Naive thymus-derived CD8-positive, alpha-beta T cell (primary cell): ENCODE measurements around the gene SLC11A2. TPM values are rescaled to one million over a fixed set of nuclear protein-coding genes. Genes with fewer than 3 reads are reported as not detected.
A peak's percentile ranks its signal among the peaks of the same experiment; 100 is the strongest.

ENCODE experiments used
- ATAC-seq, 2 donors: fragments of 150-1000 bp; cut with Tn5 transposase in 1 of 2; sonication (Bioruptor Pico), chemical (Tn5 transposase) in 1 of 2; 1 replicate in 1 of 2; 2 replicates in 1 of 2; pipeline ENCODE4 v1.10.0; 2021; ENCODE audit warnings: mild to moderate bottlenecking in 2 of 2, moderate library complexity in 2 of 2
- POLR2A ChIA-PET: fragments of 350-600 bp; sonication (Branson Sonifier 250); formaldehyde crosslinking; loops from one replicate; lab custom pipeline; 2021; ENCODE audit warnings: antibody characterized with exemption; lab: Charles Lee
- DNase-seq, 10 donors: peaks; one replicate each; pipeline versions ENCODE4 v3.0.0 to v3.0.0-alpha.2; 2020 to 2022
- H3K27ac Mint-ChIP-seq, 10 donors: one replicate each; pipeline ENCODE4 v1.8.0; 2020 to 2022; ENCODE audit warnings: mild to moderate bottlenecking in 10 of 10, mixed read lengths in 10 of 10, moderate library complexity in 4 of 10, inconsistent platforms in 1 of 10
- H3K27me3 Mint-ChIP-seq, 5 donors: one replicate each; pipeline ENCODE4 v1.8.0; 2021 to 2022; ENCODE audit warnings: mixed read lengths in 5 of 5
- H3K36me3 Mint-ChIP-seq, 3 donors: one replicate each; pipeline ENCODE4 v1.8.0; 2020 to 2022; ENCODE audit warnings: mixed read lengths in 3 of 3, mild to moderate bottlenecking in 2 of 3, inconsistent platforms in 1 of 3
- H3K4me1 Mint-ChIP-seq, 4 donors: one replicate each; pipeline ENCODE4 v1.8.0; 2021 to 2022; ENCODE audit warnings: mixed read lengths in 4 of 4
- H3K4me3 Mint-ChIP-seq, 10 donors: one replicate each; pipeline ENCODE4 v1.8.0; 2020 to 2022; ENCODE audit warnings: mild to moderate bottlenecking in 10 of 10, mixed read lengths in 10 of 10, moderate library complexity in 6 of 10, inconsistent platforms in 1 of 10
- H3K9me3 Mint-ChIP-seq, 9 donors: one replicate each; pipeline ENCODE4 v1.8.0; 2020 to 2022; ENCODE audit warnings: mixed read lengths in 9 of 9, mild to moderate bottlenecking in 3 of 9, inconsistent platforms in 1 of 9, moderate library complexity in 1 of 9
- polyA plus RNA-seq, 3 donors: library from polyadenylated mRNA; unstranded; fragments of 300-500 nt; fragmentation: Illumina TruSeq; gene quantifications; one replicate each; pipeline ENCODE4 v1.2.3, GENCODE V29; 2021
- total RNA-seq, 8 experiments: library from RNA in 2 of 8; stranded (reverse) in 2 of 8; gene quantifications; one replicate each; pipeline ENCODE4 v1.2.3 and lab custom pipeline; 2021 to 2026

SLC11A2 gene
- 10 to 100 TPM; 66.0 to 70.2 TPM for total RNA-seq
- polyA plus RNA-seq = 10 to 100 TPM in 1 of 3 donors, 1 to 10 TPM in 2; 6.9 to 17.2 (median 9.0) TPM
- total RNA-seq (lab: John Stamatoyannopoulos, UW) = 47.8 to 94.6 (median 66.2) reads per million in 6 experiments

DNA sequence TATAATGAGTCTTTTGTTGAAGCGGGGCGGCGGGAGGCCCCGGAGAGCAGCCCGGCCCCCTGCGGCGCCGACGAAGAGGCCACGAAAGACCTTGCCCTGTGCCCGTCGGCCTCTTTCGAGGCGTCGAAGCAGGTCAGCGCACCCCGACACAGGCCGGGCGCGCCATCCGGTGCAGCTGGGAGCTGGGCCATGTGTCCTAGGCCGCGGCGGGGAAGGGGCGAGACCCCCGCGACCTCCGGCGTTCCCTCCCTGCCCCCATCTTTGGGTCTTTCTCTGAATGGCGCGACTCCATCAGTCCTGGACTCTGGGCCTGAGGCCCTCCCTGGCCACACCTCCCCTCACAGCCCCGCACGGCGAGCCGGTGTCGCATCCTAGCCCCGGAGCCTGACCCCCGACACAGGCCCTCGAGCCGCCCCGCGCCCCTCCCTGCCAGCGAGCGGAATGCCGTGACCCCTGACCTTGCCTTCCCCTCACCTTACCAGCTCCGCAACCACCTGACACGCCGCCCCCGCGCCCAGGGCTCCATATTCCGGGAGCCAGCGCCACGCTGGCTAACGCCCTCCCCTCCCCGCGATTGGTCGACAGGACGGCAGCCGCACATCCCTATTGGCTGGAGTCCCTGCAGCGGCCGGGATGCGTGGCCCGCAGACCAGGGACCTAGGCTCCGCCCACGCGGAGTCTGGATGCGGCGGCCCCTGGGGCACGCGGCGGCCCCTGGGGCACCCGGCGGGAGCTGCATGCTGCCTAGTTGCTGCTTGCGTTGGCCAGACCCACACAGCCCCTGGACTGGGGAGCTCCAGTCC, at the start of gene SLC11A2:
Gene SLC11A2 (minus strand): TSS at position 549 of the 803 bp plus-strand sequence. CDS start 15,656 bp downstream, outside the sequence.
- Mint-ChIP-seq H3K4me1 (peaks cover 36 to 68% (median 61%) of the 10 kb centered on the region in 4 donors), H3K36me3 (no peaks in the 10 kb centered on the region), H3K4me3 (peak within 1 kb of the TSS; percentile 94 to 99 (median 96)), H3K27me3 (no peaks in the 10 kb centered on the region), H3K27ac (peak within 1 kb of the TSS; percentile 87 to 98 (median 96)), H3K9me3 (no peaks in the 10 kb centered on the region)
- POLR2A ChIA-PET = interaction anchor here (0.6 to 4.4 kb wide), 15 partner anchors 11 to 520 kb away, joined by 3 to 41 read pairs (median 6); partner anchors contain the start of genes ATF1, CSRNP2, DAZAP2 and LETMD1
- DNase-seq (peak; percentile 83 to 94 (median 87)), ATAC-seq (peak; percentile 90 to 92)

GRCh38 chr12:51075390-51075789, 49.2 kb upstream of the SLC11A2 start:
- Mint-ChIP-seq H3K9me3 (no peaks in the 10 kb centered on the region), H3K4me1 (peaks cover 10 to 36% (median 25%) of the 10 kb centered on the region in 4 donors), H3K27ac (peak overlapping the region in 2 of 10 donors; percentile 57 to 62), H3K4me3 (no peak overlapping the region), H3K36me3 (peaks cover 0 to 56% (median 14%) of the 10 kb centered on the region in 3 donors), H3K27me3 (no peaks in the 10 kb centered on the region)
- POLR2A ChIA-PET = interaction anchor here (0.6 kb wide), 1 partner anchor 18 kb away, joined by 3 read pairs; no protein-coding TSS in a partner anchor
- DNase-seq (no peak), ATAC-seq (no peak)

- Mint-ChIP-seq H3K4me1 (peaks cover 5 to 11% (median 8%) of the 10 kb centered on the region in 4 donors), H3K27ac (peak overlapping the region in 1 of 10 donors; percentile 61), H3K27me3 (no peaks in the 10 kb centered on the region), H3K9me3 (no peaks in the 10 kb centered on the region), H3K4me3 (no peak overlapping the region), H3K36me3 (peaks cover 0 to 73% (median 23%) of the 10 kb centered on the region in 3 donors)
- no peak for DNase-seq
- POLR2A ChIA-PET = interaction anchor here (0.6 to 0.8 kb wide), 3 partner anchors 75 to 866 kb away, joined by 3 to 4 read pairs (median 3); no protein-coding TSS in a partner anchor
- no peak for ATAC-seq
Measured at GRCh38 chr12:51071663-51072062, 45.5 kb upstream of the SLC11A2 start.

- H3K27me3 Mint-ChIP-seq = no peaks in the 10 kb centered on the region
- ATAC-seq = no peak
- peaks cover 0 to 81% (median 25%) of the 10 kb centered on the region in 3 donors for H3K36me3 Mint-ChIP-seq
- peak overlapping the region in 1 of 10 donors; percentile 19 for H3K27ac Mint-ChIP-seq
- H3K4me3 Mint-ChIP-seq = no peak overlapping the region
- POLR2A ChIA-PET = no interaction called here
- no peaks in the 10 kb centered on the region for H3K9me3 Mint-ChIP-seq
- peaks cover 0 to 2% (median under 1%) of the 10 kb centered on the region in 4 donors for H3K4me1 Mint-ChIP-seq
- DNase-seq = no peak
Measured at GRCh38 chr12:51070004-51070403, 43.8 kb upstream of the SLC11A2 start.

GRCh38 chr12:51067771-51068170, 41.6 kb upstream of the SLC11A2 start:
- H3K36me3 Mint-ChIP-seq = peaks cover 0 to 82% (median 19%) of the 10 kb centered on the region in 3 donors

GRCh38 chr12:51067229-51067628, 41.0 kb upstream of the SLC11A2 start:
- Mint-ChIP-seq H3K27ac (peak overlapping the region in 1 of 10 donors; percentile 44), H3K9me3 (no peaks in the 10 kb centered on the region)
- ATAC-seq = no peak

More at GRCh38 chr12:51067771-51068170, 41.6 kb upstream of the SLC11A2 start:
- DNase-seq (no peak), ATAC-seq (no peak)
- POLR2A ChIA-PET = no interaction called here
- Mint-ChIP-seq H3K27me3 (no peaks in the 10 kb centered on the region), H3K4me1 (no peaks in the 10 kb centered on the region), H3K27ac (peak overlapping the region in 4 of 10 donors; percentile 9 to 56 (median 43)), H3K9me3 (no peaks in the 10 kb centered on the region), H3K4me3 (no peak overlapping the region)

GRCh38 chr12:51065530-51065929, 39.3 kb upstream of the SLC11A2 start:
- ATAC-seq (no peak), DNase-seq (no peak)
- Mint-ChIP-seq H3K27me3 (no peaks in the 10 kb centered on the region), H3K36me3 (peaks cover 0 to 81% (median 13%) of the 10 kb centered on the region in 3 donors), H3K4me3 (no peak overlapping the region), H3K27ac (peak overlapping the region in 5 of 10 donors; percentile 20 to 48 (median 27)), H3K9me3 (no peaks in the 10 kb centered on the region), H3K4me1 (no peaks in the 10 kb centered on the region)
- POLR2A ChIA-PET = no interaction called here

More at GRCh38 chr12:51067229-51067628, 41.0 kb upstream of the SLC11A2 start:
- peaks cover 0 to 84% (median 17%) of the 10 kb centered on the region in 3 donors for H3K36me3 Mint-ChIP-seq
- POLR2A ChIA-PET = no interaction called here
- H3K4me1 Mint-ChIP-seq = no peaks in the 10 kb centered on the region
- DNase-seq = no peak
- no peaks in the 10 kb centered on the region for H3K27me3 Mint-ChIP-seq
- no peak overlapping the region for H3K4me3 Mint-ChIP-seq

DNA sequence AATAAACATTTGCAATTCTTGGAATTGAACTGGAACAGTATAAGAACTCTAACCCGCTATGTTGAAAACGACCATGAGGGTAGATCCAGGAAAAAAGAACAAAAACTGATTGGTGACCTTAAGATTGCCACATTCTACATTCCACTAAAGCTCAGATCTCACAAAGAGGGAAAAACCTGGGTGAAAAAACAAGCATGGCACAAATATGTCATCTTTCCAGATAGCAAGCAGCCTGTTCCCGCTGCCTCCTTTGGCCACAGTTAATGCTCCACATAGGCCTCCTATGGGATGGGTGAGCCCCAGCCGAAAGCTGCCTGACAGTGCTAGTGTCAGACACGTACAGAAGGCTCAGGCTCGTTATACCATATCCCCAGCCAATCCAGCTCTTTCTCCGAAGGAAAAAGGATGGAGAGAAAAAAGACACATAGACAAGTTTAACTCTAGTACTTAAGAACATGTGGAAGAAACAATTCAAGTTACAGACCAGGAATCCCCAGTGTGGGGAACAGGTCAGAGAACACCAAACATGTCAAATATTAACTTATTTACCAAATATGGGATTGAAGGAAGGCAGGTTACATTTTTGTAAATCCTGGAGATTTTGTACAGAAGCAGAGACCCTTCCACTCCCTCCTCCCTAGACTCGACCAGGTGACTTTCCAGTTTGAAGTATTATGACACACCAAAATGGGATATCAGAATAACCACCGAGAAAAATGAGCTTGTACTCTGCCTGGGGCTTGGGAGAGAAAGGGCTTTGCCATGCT, 36.6 kb upstream of the SLC11A2 start:
- no peak overlapping the region for H3K4me3 Mint-ChIP-seq
- DNase-seq (no peak), ATAC-seq (no peak)
- H3K27me3 Mint-ChIP-seq = no peaks in the 10 kb centered on the region
- H3K4me1 Mint-ChIP-seq = no peaks in the 10 kb centered on the region
- H3K27ac Mint-ChIP-seq = peak overlapping the region in 7 of 10 donors; percentile 21 to 56 (median 46)
- H3K9me3 Mint-ChIP-seq = no peaks in the 10 kb centered on the region
- POLR2A ChIA-PET = no interaction called here
- peaks cover 0 to 89% (median 6%) of the 10 kb centered on the region in 3 donors for H3K36me3 Mint-ChIP-seq

DNA sequence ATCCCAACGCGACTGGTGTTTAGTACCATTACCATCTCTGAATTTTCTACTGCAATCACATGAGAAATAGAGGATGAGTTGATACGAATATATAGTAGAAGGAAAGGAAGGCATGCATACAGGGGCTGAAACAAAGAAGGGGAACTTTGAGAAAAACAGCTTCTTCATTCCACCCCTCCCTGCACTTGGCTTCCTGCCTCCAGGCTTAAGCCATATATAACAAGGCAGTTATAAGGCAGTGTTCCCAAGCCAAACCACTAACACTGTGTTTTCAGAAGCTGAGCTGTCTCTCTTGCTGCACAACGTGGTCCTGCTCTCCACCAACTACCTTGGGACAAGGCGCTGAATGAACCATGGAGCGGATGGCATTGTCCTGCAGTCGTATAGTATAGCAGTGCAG, 32.9 kb upstream of the SLC11A2 start:
- no peak for DNase-seq
- POLR2A ChIA-PET = no interaction called here
- ATAC-seq = no peak
- H3K27me3 Mint-ChIP-seq = no peaks in the 10 kb centered on the region
- H3K27ac Mint-ChIP-seq = peak overlapping the region in 4 of 10 donors; percentile 37 to 81 (median 61)
- no peaks in the 10 kb centered on the region for H3K9me3 Mint-ChIP-seq
- no peak overlapping the region for H3K4me3 Mint-ChIP-seq
- peaks cover 0 to 85% (median 3%) of the 10 kb centered on the region in 3 donors for H3K36me3 Mint-ChIP-seq
- no peaks in the 10 kb centered on the region for H3K4me1 Mint-ChIP-seq

GRCh38 chr12:51056242-51056641, 30.1 kb upstream of the SLC11A2 start:
- H3K36me3 Mint-ChIP-seq = peaks cover 3 to 87% (median 7%) of the 10 kb centered on the region in 3 donors
- H3K27ac Mint-ChIP-seq = peak overlapping the region in 1 of 10 donors; percentile 20

DNA sequence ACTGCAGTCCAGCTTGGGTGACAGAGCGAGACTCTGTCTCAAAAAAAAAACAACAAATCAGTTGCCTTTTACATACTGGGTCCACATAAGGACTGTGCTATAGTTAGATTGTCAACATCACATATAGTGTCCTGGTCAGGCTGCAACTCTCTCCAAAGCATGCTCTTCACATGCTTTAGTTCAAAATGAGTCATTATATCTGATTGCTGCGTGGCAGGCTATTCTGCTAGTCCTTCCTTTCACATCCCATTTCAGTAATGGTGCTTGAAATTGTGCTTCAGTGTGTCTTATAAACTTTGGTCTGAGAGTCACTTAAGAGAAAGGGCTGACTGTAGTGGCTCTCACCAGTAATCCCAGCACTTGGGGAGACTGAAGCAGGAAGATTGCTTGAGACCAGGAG, 28.9 kb upstream of the SLC11A2 start:
- POLR2A ChIA-PET = no interaction called here
- no peaks in the 10 kb centered on the region for H3K27me3 Mint-ChIP-seq
- H3K9me3 Mint-ChIP-seq = no peaks in the 10 kb centered on the region
- peak overlapping the region in 2 of 10 donors; percentile 13 to 14 for H3K27ac Mint-ChIP-seq
- H3K4me1 Mint-ChIP-seq = peaks cover 1 to 6% (median 5%) of the 10 kb centered on the region in 4 donors
- ATAC-seq = no peak
- DNase-seq = no peak
- no peak overlapping the region for H3K4me3 Mint-ChIP-seq
- H3K36me3 Mint-ChIP-seq = peaks cover 3 to 86% (median 7%) of the 10 kb centered on the region in 3 donors

More at GRCh38 chr12:51056242-51056641, 30.1 kb upstream of the SLC11A2 start:
- no peaks in the 10 kb centered on the region for H3K27me3 Mint-ChIP-seq
- POLR2A ChIA-PET = no interaction called here
- DNase-seq (no peak), ATAC-seq (no peak)
- H3K9me3 Mint-ChIP-seq = no peaks in the 10 kb centered on the region
- H3K4me1 Mint-ChIP-seq = peaks cover 1 to 6% (median 5%) of the 10 kb centered on the region in 4 donors
- no peak overlapping the region for H3K4me3 Mint-ChIP-seq

DNA sequence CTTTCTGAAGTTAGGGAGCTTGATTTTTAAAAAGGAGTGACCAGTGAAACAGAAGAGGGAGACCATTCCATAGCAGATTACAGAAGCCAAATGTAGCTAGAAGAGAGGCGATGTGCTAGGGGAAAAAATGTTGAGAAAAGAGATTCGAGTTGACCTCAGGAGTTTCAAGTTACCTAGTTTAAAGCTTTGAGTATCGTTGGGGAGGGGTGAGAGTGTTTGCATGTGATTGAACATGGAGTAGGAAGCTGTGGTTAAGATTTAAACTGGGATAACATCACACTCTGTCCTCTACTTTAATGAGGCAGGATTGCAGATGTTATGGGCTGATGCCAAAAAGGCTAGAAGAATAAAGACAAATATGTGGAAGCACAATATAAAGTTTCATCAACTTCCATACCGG, 25.6 kb upstream of the SLC11A2 start:
- POLR2A ChIA-PET = interaction anchor here (1.3 kb wide), 1 partner anchor 43 kb away, joined by 3 read pairs; no protein-coding TSS in a partner anchor
- no peak overlapping the region for H3K4me3 Mint-ChIP-seq
- peaks cover 3 to 64% (median 7%) of the 10 kb centered on the region in 3 donors for H3K36me3 Mint-ChIP-seq
- H3K27me3 Mint-ChIP-seq = no peaks in the 10 kb centered on the region
- ATAC-seq (no peak), DNase-seq (no peak)
- H3K27ac Mint-ChIP-seq = peak overlapping the region in 4 of 10 donors; percentile 15 to 60 (median 25)
- peaks cover 19 to 34% (median 29%) of the 10 kb centered on the region in 4 donors for H3K4me1 Mint-ChIP-seq
- no peaks in the 10 kb centered on the region for H3K9me3 Mint-ChIP-seq
